Neural progenitor cell (in vitro differentiated cells): Measurements from ENCODE around the gene CHMP1A.

Source experiments
- CTCF ChIP-seq: fragments of 200-600 bp; sonication (generic); IDR thresholded peaks from 2 replicates; pipeline ENCODE4 v1.5.1; 2017; ENCODE audit warnings: antibody characterized with exemption, mild to moderate bottlenecking
- EZH2 ChIP-seq: fragments of 200-600 bp; sonication (generic); IDR thresholded peaks from 2 replicates; pipeline ENCODE4 v1.6.1; 2017; ENCODE audit warnings: antibody characterized with exemption, mild to moderate bottlenecking, moderate library complexity

GRCh38 chr16:89604764-89605163, 52.7 kb downstream of the CHMP1A start:
- TF ChIP-seq CTCF (no peak), EZH2 (no peak)
